ENCODE data around the gene GABBR2.

The GABBR2 gene

GRCh38 chr9:98538626-98539031 is 170.1 kb downstream of the GABBR2 start:
- DNase-seq, result peak in 2 of 14 donors; percentile 40 to 90

GRCh38 chr9:98538203-98538602 is 170.5 kb downstream of the GABBR2 start:
- no peak for DNase-seq

GRCh38 chr9:98536542-98537173 is 172.1 kb downstream of the GABBR2 start:
- DNase-seq, result no peak

- no peak for DNase-seq
Measured at GRCh38 chr9:98533866-98534265, 174.9 kb downstream of the GABBR2 start.

GRCh38 chr9:98533132-98533531 is 175.6 kb downstream of the GABBR2 start:
- DNase-seq, result peak in 1 of 14 donors; percentile 58

- DNase-seq, result no peak
Measured at GRCh38 chr9:98532574-98532973, 176.2 kb downstream of the GABBR2 start.

- DNase-seq, result peak in 1 of 14 donors; percentile 31
Measured at GRCh38 chr9:98532147-98532546, 176.6 kb downstream of the GABBR2 start.

GRCh38 chr9:98530806-98531386 is 177.8 kb downstream of the GABBR2 start:
- no peak for DNase-seq

GRCh38 chr9:98530275-98530674 is 178.5 kb downstream of the GABBR2 start:
- no peak for DNase-seq

- DNase-seq, result peak in 1 of 14 donors; percentile 81
Measured at GRCh38 chr9:98529841-98530240, 178.9 kb downstream of the GABBR2 start.

GRCh38 chr9:98523231-98523901 is 185.4 kb downstream of the GABBR2 start:
- DNase-seq, result no peak

GRCh38 chr9:98522487-98522886 is 186.2 kb downstream of the GABBR2 start:
- no peak for DNase-seq

GRCh38 chr9:98521141-98521540 is 187.6 kb downstream of the GABBR2 start:
- DNase-seq, result no peak

GRCh38 chr9:98520221-98520960 is 188.3 kb downstream of the GABBR2 start:
- DNase-seq, result no peak

GRCh38 chr9:98519641-98520040 is 189.1 kb downstream of the GABBR2 start:
- DNase-seq, result no peak

GRCh38 chr9:98518556-98518955 is 190.2 kb downstream of the GABBR2 start:
- no peak for DNase-seq

GRCh38 chr9:98517761-98518160 is 191.0 kb downstream of the GABBR2 start:
- DNase-seq, result no peak

- no peak for DNase-seq
Measured at GRCh38 chr9:98516897-98517503, 191.7 kb downstream of the GABBR2 start.

GRCh38 chr9:98516205-98516896 is 192.4 kb downstream of the GABBR2 start:
- no peak for DNase-seq

GRCh38 chr9:98515506-98516204 is 193.1 kb downstream of the GABBR2 start:
- DNase-seq, result no peak

GRCh38 chr9:98514841-98515240 is 193.9 kb downstream of the GABBR2 start:
- DNase-seq, result no peak
